ENCODE measurements around the gene IGSF5. TPM values are rescaled to one million over a fixed set of nuclear protein-coding genes. Genes with fewer than 3 reads are reported as not detected.

The IGSF5 gene
- polyA plus RNA-seq, 3 donors, result not detected

- no peaks in the 10 kb centered on the region for H3K79me2 ChIP-seq (ENCODE audit: insufficient read depth, low read length)
- no peaks in the 10 kb centered on the region for H3K4me1 ChIP-seq (ENCODE audit: control insufficient read depth in 1 of 2, insufficient read depth in 2 of 2, low read length in 2 of 2)
- H3K9ac ChIP-seq (ENCODE audit: insufficient read depth, low read length, poor library complexity, severe bottlenecking), result no peak overlapping the region
- Mint-ChIP-seq H3K9me3 (peaks cover 0 to 8% (median 0%) of the 10 kb centered on the region in 7 donors), H3K27me3 (ENCODE audit: low read depth in 3 of 3) (peaks cover 0 to 3% (median 3%) of the 10 kb centered on the region in 3 donors), H3K4me3 (no peak overlapping the region), H3K4me1 (no peaks in the 10 kb centered on the region), H3K36me3 (no peaks in the 10 kb centered on the region), H3K27ac (no peak overlapping the region)
- H3K27ac ChIP-seq (ENCODE audit: low read depth in 1 of 2, low read length in 2 of 2), result no peak overlapping the region
- intact Hi-C loops (cut with micrococcal nuclease), result no loop called here
- 92% methylated on average over 6 of the region's 7 CpGs for WGBS (ENCODE audit: insufficient coverage)
- no peak overlapping the region for H3K4me2 ChIP-seq (replicated peaks; ENCODE audit: extremely low read depth, low read length, poor library complexity, severe bottlenecking)
- DNase-seq, result no peak
- TF ChIP-seq CTCF (IDR thresholded peaks at IDR 0.05), result no peak
- no peak overlapping the region for H3K4me3 ChIP-seq (replicated peaks in 1 of 3; ENCODE audit: low read depth in 2 of 3, low read length in 3 of 3)
- no peaks in the 10 kb centered on the region for H3K36me3 ChIP-seq (replicated peaks in 1 of 2; ENCODE audit: control insufficient read depth in 1 of 2, insufficient read depth in 2 of 2, low read length in 2 of 2)
- no peaks in the 10 kb centered on the region for H4K20me1 ChIP-seq (ENCODE audit: insufficient read depth, low read length)
- no peaks in the 10 kb centered on the region for H3K9me3 ChIP-seq (replicated peaks in 1 of 2; ENCODE audit: control insufficient read depth in 1 of 2, insufficient read depth in 1 of 2, low read length in 2 of 2)
- H2AFZ ChIP-seq (ENCODE audit: insufficient read depth, low read depth, low read length, poor library complexity, severe bottlenecking), result no peak overlapping the region
- H3K27me3 ChIP-seq (ENCODE audit: control insufficient read depth in 2 of 2, insufficient read depth in 2 of 2, low read length in 2 of 2), result no peaks in the 10 kb centered on the region
Measured at GRCh38 chr21:39851002-39851618, 106.1 kb downstream of the IGSF5 start.

Other genes with a start within 250 kb of the IGSF5 start
- not detected for gene B3GALT5, start 132.2 kb upstream of the IGSF5 start, polyA plus RNA-seq
- gene PCP4, start 122.3 kb downstream of the IGSF5 start, polyA plus RNA-seq, result not detected